AG09319 (cell line): ENCODE data around the gene ECM1.

Experiments used
- DNase-seq: peaks from one replicate; pipeline ENCODE4 v3.0.0-alpha.2; 2010; ENCODE audit warnings: low read depth; ENCODE audit errors: extremely low read depth
- TF ChIP-seq, protein P1 (sequence below): IDR thresholded peaks from 2 replicates; pipeline ENCODE4 v1.5.1; 2011; ENCODE audit warnings: low read depth, mild to moderate bottlenecking, inconsistent platforms, low read length, moderate library complexity

ECM1 gene

DNA sequence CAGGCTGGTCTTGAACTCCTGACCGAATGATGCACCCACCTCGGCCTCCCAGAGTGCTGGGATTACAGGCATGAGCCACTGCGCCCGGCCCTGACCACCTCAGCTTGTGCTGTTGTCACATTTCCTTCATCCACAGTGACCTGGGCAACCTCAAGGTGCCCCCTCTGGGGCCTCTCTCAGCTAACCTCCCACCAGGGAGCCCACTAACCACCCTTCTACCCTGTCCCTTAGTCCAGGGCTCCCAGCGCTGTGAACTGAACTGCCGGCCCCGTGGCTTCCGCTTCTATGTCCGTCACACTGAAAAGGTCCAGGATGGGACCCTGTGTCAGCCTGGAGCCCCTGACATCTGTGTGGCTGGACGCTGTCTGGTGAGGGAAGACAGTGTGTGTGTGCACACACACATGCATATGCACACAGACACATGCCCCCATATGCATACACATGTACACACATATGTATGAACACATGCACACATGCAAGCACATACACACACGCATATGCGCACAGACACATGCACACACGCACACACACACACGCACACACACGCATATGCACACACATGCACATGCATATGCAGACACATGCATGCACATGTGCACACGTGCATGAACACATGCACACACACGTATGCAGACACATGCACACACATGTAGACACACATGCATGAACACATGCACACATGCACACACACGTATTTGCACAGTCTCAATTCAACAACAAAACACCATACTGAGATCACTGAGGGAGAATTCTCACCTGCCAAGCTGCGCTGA is 47.5 kb downstream of the ECM1 start:
- DNase-seq, result no peak
- TF ChIP-seq, protein P1, sequence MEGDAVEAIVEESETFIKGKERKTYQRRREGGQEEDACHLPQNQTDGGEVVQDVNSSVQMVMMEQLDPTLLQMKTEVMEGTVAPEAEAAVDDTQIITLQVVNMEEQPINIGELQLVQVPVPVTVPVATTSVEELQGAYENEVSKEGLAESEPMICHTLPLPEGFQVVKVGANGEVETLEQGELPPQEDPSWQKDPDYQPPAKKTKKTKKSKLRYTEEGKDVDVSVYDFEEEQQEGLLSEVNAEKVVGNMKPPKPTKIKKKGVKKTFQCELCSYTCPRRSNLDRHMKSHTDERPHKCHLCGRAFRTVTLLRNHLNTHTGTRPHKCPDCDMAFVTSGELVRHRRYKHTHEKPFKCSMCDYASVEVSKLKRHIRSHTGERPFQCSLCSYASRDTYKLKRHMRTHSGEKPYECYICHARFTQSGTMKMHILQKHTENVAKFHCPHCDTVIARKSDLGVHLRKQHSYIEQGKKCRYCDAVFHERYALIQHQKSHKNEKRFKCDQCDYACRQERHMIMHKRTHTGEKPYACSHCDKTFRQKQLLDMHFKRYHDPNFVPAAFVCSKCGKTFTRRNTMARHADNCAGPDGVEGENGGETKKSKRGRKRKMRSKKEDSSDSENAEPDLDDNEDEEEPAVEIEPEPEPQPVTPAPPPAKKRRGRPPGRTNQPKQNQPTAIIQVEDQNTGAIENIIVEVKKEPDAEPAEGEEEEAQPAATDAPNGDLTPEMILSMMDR, result no peak

DNA sequence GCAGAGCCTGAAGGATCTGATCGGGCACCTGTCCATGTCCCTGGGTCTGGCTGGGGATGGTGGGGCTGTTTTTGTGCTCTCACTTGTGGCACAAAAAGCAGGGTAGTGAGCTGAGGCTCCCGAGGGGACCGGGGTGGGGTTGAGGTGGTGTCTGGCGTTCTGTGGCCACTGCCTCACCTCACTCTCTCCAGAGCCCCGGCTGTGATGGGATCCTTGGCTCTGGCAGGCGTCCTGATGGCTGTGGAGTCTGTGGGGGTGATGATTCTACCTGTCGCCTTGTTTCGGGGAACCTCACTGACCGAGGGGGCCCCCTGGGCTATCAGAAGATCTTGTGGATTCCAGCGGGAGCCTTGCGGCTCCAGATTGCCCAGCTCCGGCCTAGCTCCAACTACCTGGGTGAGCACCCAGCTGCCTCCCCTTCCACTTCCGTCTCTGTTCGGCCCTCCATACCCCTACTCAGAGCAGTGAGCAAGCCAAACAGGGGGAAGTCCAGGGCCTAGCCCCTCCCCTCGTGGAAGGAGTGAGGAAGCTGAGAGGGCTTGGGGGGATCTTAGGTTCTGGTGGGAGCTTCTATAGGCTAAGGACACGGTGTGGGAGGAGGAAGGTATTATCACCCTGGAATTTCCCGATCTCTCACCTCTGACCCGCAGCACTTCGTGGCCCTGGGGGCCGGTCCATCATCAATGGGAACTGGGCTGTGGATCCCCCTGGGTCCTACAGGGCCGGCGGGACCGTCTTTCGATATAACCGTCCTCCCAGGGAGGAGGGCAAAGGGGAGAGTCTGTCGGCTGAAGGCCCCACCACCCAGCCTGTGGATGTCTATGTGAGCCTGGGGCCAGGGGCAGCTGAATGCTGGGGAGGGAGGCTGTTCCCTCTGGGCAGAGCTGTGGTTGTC is 48.3 kb downstream of the ECM1 start:
- DNase-seq, result no peak
- TF ChIP-seq, protein P1, result no peak

DNA sequence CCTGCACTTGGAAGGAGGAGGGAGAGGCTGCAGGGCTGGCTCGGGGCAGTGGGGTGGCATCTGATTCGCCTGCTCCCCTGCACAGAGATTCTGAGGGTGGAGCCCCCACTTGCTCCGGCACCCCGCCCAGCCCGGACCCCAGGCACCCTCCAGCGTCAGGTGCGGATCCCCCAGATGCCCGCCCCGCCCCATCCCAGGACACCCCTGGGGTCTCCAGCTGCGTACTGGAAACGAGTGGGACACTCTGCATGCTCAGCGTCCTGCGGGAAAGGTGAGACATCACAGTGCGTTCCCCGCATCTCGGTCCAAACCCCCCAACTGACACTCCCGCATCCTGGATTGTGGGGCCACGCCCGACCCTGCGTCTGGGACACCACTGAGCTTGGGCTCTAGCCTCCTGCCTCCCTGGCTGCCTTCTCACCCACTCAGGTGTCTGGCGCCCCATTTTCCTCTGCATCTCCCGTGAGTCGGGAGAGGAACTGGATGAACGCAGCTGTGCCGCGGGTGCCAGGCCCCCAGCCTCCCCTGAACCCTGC is 49.2 kb downstream of the ECM1 start:
- TF ChIP-seq, protein P1, result no peak
- no peak for DNase-seq

DNA sequence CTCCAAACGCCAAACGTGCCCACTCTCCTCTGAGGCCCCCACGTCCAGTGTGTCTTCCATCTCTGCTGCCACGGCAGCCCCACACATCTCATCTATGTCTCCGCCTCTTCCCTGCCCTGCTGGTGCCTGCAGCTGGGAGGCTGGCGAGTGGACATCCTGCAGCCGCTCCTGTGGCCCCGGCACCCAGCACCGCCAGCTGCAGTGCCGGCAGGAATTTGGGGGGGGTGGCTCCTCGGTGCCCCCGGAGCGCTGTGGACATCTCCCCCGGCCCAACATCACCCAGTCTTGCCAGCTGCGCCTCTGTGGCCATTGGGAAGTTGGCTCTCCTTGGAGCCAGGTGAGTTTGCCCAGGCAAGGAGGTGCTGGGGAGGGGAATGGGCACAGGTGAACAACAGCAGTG is 49.9 kb downstream of the ECM1 start:
- TF ChIP-seq, protein P1, result no peak
- no peak for DNase-seq

DNA sequence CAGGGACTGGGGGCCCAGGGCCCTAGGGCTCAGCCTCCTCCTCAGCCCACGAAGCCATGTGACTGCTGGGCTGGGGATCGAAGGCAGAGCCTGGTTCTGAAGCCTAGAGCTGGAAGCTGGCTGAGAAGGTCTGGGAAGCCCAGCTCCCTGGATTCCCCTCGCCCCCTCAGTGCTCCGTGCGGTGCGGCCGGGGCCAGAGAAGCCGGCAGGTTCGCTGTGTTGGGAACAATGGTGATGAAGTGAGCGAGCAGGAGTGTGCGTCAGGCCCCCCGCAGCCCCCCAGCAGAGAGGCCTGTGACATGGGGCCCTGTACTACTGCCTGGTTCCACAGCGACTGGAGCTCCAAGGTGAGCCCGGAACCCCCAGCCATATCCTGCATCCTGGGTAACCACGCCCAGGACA is 50.4 kb downstream of the ECM1 start:
- no peak for DNase-seq
- TF ChIP-seq, protein P1, result no peak

DNA sequence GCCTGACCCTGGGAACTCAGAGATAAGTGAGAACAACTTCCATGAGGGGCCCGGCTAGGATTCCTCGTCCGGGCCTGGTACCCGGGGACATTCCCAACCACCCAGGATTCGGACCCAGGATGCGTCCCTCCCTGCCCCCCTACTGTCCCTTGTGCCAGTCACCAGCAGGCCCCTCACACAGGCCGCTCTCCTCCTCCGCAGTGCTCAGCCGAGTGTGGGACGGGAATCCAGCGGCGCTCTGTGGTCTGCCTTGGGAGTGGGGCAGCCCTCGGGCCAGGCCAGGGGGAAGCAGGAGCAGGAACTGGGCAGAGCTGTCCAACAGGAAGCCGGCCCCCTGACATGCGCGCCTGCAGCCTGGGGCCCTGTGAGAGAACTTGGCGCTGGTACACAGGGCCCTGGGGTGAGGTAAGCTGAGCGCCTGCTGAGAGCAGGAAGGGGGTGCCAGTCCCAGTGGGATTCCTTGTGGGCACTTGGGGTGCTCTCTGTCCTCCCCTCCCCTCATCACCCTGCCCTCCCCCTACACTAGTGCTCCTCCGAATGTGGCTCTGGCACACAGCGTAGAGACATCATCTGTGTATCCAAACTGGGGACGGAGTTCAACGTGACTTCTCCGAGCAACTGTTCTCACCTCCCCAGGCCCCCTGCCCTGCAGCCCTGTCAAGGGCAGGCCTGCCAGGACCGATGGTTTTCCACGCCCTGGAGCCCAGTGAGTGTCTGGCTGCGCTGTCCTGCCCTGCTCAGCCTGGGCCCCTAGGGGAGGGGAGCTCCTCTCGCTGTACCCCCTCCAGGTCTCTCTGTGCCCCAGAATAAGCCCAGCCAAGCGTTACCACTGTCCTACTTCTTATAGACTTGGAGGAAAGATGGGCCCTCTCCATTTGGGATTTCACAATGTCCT is 51.1 kb downstream of the ECM1 start:
- TF ChIP-seq, protein P1, result no peak
- no peak for DNase-seq
